OCI-LY1 (cell line): Measurements from ENCODE around the gene RADX.

Experiments
- H2AFZ ChIP-seq: fragments of 200-600 bp; sonication (generic), shearing (Covaris generic); 2 replicates; pipeline ENCODE4 v1.6.0; 2014; ENCODE audit warnings: antibody characterized with exemption, mild to moderate bottlenecking, low read length
- H3F3A ChIP-seq: fragments of 200-600 bp; sonication (generic), shearing (Covaris generic); 2 replicates; pipeline ENCODE4 v1.6.0; 2014; ENCODE audit warnings: mild to moderate bottlenecking, antibody characterized with exemption, low read length, moderate library complexity; ENCODE audit not compliant: insufficient read depth
- H3K27ac ChIP-seq: fragments of 200-600 bp; sonication (generic); 2 replicates; pipeline ENCODE4 v1.5.1; 2014; ENCODE audit warnings: low read length, mixed run types, mild to moderate bottlenecking, low read depth; ENCODE audit not compliant: poor library complexity, severe bottlenecking
- H3K27me3 ChIP-seq: fragments of 200-600 bp; sonication (generic); 2 replicates; pipeline ENCODE4 v1.6.0; 2014; ENCODE audit warnings: antibody characterized with exemption, mild to moderate bottlenecking, low read length, moderate library complexity; ENCODE audit not compliant: insufficient read depth
- H3K36me3 ChIP-seq: fragments of 200-600 bp; sonication (generic); 2 replicates; pipeline ENCODE4 v1.6.1; 2014; ENCODE audit warnings: mild to moderate bottlenecking, antibody characterized with exemption, low read length, moderate library complexity, mixed read lengths; ENCODE audit not compliant: insufficient read depth
- H3K4me1 ChIP-seq: fragments of 200-600 bp; sonication (generic); 2 replicates; pipeline ENCODE4 v1.5.1; 2014; ENCODE audit warnings: mild to moderate bottlenecking, low read length, moderate library complexity; ENCODE audit not compliant: insufficient read depth, severe bottlenecking
- H3K4me2 ChIP-seq: fragments of 200-600 bp; sonication (generic), shearing (Covaris generic); 2 replicates; pipeline ENCODE4 v1.6.1; 2014; ENCODE audit warnings: low read length
- H3K4me3 ChIP-seq: fragments of 200-600 bp; sonication (generic); 2 replicates; pipeline ENCODE4 v1.5.1; 2014; ENCODE audit warnings: low read length, low read depth, mild to moderate bottlenecking, mixed read lengths; ENCODE audit not compliant: poor library complexity, severe bottlenecking
- H3K79me2 ChIP-seq: fragments of 200-600 bp; shearing (Covaris generic); 2 replicates; pipeline ENCODE4 v1.6.1; 2016; ENCODE audit warnings: mixed run types, low read length, mixed read lengths; ENCODE audit not compliant: insufficient read depth
- H3K9ac ChIP-seq: fragments of 200-600 bp; sonication (generic), shearing (Covaris generic); 2 replicates; pipeline ENCODE4 v1.6.1; 2014; ENCODE audit warnings: mild to moderate bottlenecking, low read length, mixed read lengths
- H3K9me2 ChIP-seq: fragments of 200-600 bp; sonication (generic), shearing (Covaris generic); 2 replicates; pipeline ENCODE4 v1.6.1; 2014; ENCODE audit warnings: low read depth, mild to moderate bottlenecking, low read length, mixed read lengths
- H3K9me3 ChIP-seq: fragments of 200-600 bp; shearing (Covaris generic); 2 replicates; pipeline ENCODE4 v1.6.1; 2014; ENCODE audit warnings: low read length, mixed read lengths
- H4K20me1 ChIP-seq: fragments of 200-600 bp; sonication (generic), shearing (Covaris generic); 2 replicates; pipeline ENCODE4 v1.6.0; 2016; ENCODE audit warnings: mild to moderate bottlenecking, low read length; ENCODE audit not compliant: insufficient read depth
- CTCF ChIP-seq: fragments of 200-600 bp; sonication (generic), shearing (Covaris generic); IDR thresholded peaks from 2 replicates; pipeline ENCODE4 v1.5.1; 2017; ENCODE audit warnings: mild to moderate bottlenecking, antibody characterized with exemption, low read length, moderate library complexity, mixed read lengths
- EZH2 ChIP-seq: fragments of 200-600 bp; sonication (generic), shearing (Covaris generic); IDR thresholded peaks from 2 replicates; pipeline ENCODE4 v1.8.0; 2017; ENCODE audit warnings: borderline replicate concordance, mixed run types, mild to moderate bottlenecking, antibody characterized with exemption, low read length, moderate library complexity, mixed read lengths

RADX gene

GRCh38 chrX:106599411-106599810 is 12.4 kb upstream of the RADX start:
- TF ChIP-seq CTCF (no peak), EZH2 (no peak)
- Histone ChIP-seq H3K9me3 (no peaks in the 10 kb centered on the region), H3K27me3 (no peaks in the 10 kb centered on the region), H3K4me3 (no peak overlapping the region), H3F3A (no peaks in the 10 kb centered on the region), H3K4me1 (no peaks in the 10 kb centered on the region), H4K20me1 (no peaks in the 10 kb centered on the region), H3K4me2 (no peak overlapping the region), H3K36me3 (no peaks in the 10 kb centered on the region), H3K9ac (no peak overlapping the region), H2AFZ (no peak overlapping the region), H3K27ac (no peak overlapping the region), H3K79me2 (no peaks in the 10 kb centered on the region), H3K9me2 (no peaks in the 10 kb centered on the region)

- Histone ChIP-seq H2AFZ (no peak overlapping the region), H3K9me2 (no peaks in the 10 kb centered on the region), H3K27ac (no peak overlapping the region), H3K27me3 (no peaks in the 10 kb centered on the region), H3K4me1 (no peaks in the 10 kb centered on the region), H4K20me1 (no peaks in the 10 kb centered on the region), H3K4me2 (no peak overlapping the region), H3F3A (no peaks in the 10 kb centered on the region), H3K9me3 (no peaks in the 10 kb centered on the region), H3K36me3 (no peaks in the 10 kb centered on the region), H3K4me3 (no peak overlapping the region), H3K9ac (no peak overlapping the region), H3K79me2 (no peaks in the 10 kb centered on the region)
- TF ChIP-seq CTCF = no peak
- TF ChIP-seq EZH2 = no peak
These were observed 5.2 kb upstream of the RADX start for GRCh38 chrX:106606571-106606970.

GRCh38 chrX:106608016-106608415 is 3.8 kb upstream of the RADX start:
- H3K9me2 ChIP-seq = no peaks in the 10 kb centered on the region

More at GRCh38 chrX:106608016-106608415, 3.8 kb upstream of the RADX start:
- Histone ChIP-seq H3K9ac (no peak overlapping the region), H3F3A (no peaks in the 10 kb centered on the region), H4K20me1 (no peaks in the 10 kb centered on the region), H3K9me3 (no peaks in the 10 kb centered on the region), H3K36me3 (no peaks in the 10 kb centered on the region), H2AFZ (no peak overlapping the region), H3K4me3 (no peak overlapping the region), H3K4me1 (no peaks in the 10 kb centered on the region), H3K4me2 (no peak overlapping the region), H3K27ac (no peak overlapping the region), H3K79me2 (no peaks in the 10 kb centered on the region), H3K27me3 (no peaks in the 10 kb centered on the region)
- TF ChIP-seq CTCF (no peak), EZH2 (no peak)
